Body of pancreas (tissue), 4 donors: Measurements from ENCODE around the gene KIF21A.

Experiments
- CTCF ChIP-seq, 7 experiments: fragments of 450-650 bp in 4 of 7; fragments of 200-600 bp in 3 of 7; sonication (generic) in 3 of 7; IDR thresholded peaks; one replicate each; pipeline ENCODE4 v1.5.1; 2016 to 2019; ENCODE audit warnings: antibody characterized with exemption in 7 of 7
- POLR2A ChIP-seq, 3 donors: fragments of 450-650 bp; IDR thresholded peaks; one replicate each; pipeline ENCODE4 v1.6.1; 2016; ENCODE audit warnings: antibody characterized with exemption in 3 of 3, mild to moderate bottlenecking in 2 of 3

GRCh38 chr12:39442831-39443080, 164 bp downstream of the KIF21A start:
- no peak for TF ChIP-seq CTCF (IDR thresholded peaks at IDR 0.05)
- TF ChIP-seq POLR2A (IDR thresholded peaks at IDR 0.05): no peak
